NCI-H524 (cell line): ENCODE measurements around the gene GET4.
"Not testable (repeated sequence)": the region's sequence is repeated elsewhere in the genome, so short reads cannot be mapped to it uniquely, and the experiment has no call there.

ENCODE experiments used
- DNase-seq, 2 experiments: peaks; one replicate each; lab custom pipeline; 2025; lab: John Stamatoyannopoulos, UW

Gene GET4

GRCh38 chr7:871900-872537, 4.3 kb upstream of the GET4 start:
- no peak for DNase-seq

- DNase-seq = not testable (repeated sequence)
These were observed 3.7 kb upstream of the GET4 start for GRCh38 chr7:872685-873084.

- peak; percentile 44 to 66 for DNase-seq
These were observed 2.9 kb upstream of the GET4 start for GRCh38 chr7:873367-874002.

GRCh38 chr7:874031-874749, 2.2 kb upstream of the GET4 start:
- no peak for DNase-seq

GRCh38 chr7:875051-875450, 1.3 kb upstream of the GET4 start:
- no peak for DNase-seq

GRCh38 chr7:875476-876076, 778 bp upstream of the GET4 start:
- DNase-seq = no peak

GRCh38 chr7:876972-877311, 588 bp downstream of the GET4 start:
- DNase-seq = no peak

GRCh38 chr7:877312-878232, 1.2 kb downstream of the GET4 start:
- no peak for DNase-seq

- no peak for DNase-seq
These were observed 2.7 kb downstream of the GET4 start for GRCh38 chr7:879093-879492.

GRCh38 chr7:879706-880105, 3.4 kb downstream of the GET4 start:
- DNase-seq = no peak

GRCh38 chr7:880450-880849, 4.1 kb downstream of the GET4 start:
- no peak for DNase-seq

- no peak for DNase-seq
These were observed 5.3 kb downstream of the GET4 start for GRCh38 chr7:881441-882234.

GRCh38 chr7:882336-883035, 6.1 kb downstream of the GET4 start:
- no peak for DNase-seq

GRCh38 chr7:883055-884021, 7.0 kb downstream of the GET4 start:
- DNase-seq = no peak

- no peak for DNase-seq
These were observed 8.0 kb downstream of the GET4 start for GRCh38 chr7:884191-885003.

GRCh38 chr7:885261-885892, 9.0 kb downstream of the GET4 start:
- DNase-seq = no peak

- DNase-seq = no peak
These were observed 9.7 kb downstream of the GET4 start for GRCh38 chr7:885893-886625.
